Measurements from ENCODE around the gene ZBED1.

Gene ZBED1

GRCh38 chrX:2497961-2498780 is 2.6 kb downstream of the ZBED1 start:
- Histone ChIP-seq H3K4me3 (peak overlapping the region; percentile 97), H3K27ac (peak overlapping the region; percentile 92 to 93)
- TF ChIP-seq, protein P1, sequence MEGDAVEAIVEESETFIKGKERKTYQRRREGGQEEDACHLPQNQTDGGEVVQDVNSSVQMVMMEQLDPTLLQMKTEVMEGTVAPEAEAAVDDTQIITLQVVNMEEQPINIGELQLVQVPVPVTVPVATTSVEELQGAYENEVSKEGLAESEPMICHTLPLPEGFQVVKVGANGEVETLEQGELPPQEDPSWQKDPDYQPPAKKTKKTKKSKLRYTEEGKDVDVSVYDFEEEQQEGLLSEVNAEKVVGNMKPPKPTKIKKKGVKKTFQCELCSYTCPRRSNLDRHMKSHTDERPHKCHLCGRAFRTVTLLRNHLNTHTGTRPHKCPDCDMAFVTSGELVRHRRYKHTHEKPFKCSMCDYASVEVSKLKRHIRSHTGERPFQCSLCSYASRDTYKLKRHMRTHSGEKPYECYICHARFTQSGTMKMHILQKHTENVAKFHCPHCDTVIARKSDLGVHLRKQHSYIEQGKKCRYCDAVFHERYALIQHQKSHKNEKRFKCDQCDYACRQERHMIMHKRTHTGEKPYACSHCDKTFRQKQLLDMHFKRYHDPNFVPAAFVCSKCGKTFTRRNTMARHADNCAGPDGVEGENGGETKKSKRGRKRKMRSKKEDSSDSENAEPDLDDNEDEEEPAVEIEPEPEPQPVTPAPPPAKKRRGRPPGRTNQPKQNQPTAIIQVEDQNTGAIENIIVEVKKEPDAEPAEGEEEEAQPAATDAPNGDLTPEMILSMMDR (IDR thresholded peaks at IDR 0.05): no peak
- no peak for DNase-seq (ENCODE audit: low spot score)

DNA sequence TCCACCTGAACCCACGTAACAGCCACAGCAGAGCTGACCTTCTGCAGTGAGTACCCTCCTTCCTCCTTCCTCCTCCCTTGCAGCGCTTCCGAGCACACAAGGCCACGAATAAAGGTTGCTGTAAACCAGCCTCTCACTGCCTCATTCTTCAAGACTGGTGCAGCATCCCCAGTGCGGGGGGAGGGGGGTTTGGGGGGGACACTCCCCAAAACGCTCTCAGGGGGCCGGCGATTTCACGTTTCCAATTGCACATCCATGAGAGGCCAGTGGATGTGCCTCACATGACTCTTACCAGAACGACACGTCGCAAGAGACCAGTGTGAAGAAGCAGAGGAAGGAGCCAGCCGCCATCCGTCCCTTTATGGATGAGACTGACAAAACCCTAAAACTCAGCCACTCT is 5.2 kb downstream of the ZBED1 start:
- TF ChIP-seq, protein P1 (IDR thresholded peaks at IDR 0.05): no peak
- peak; percentile 60 for DNase-seq (ENCODE audit: low spot score)
- no peak overlapping the region for H3K4me3 ChIP-seq
- H3K27ac ChIP-seq: no peak overlapping the region

DNA sequence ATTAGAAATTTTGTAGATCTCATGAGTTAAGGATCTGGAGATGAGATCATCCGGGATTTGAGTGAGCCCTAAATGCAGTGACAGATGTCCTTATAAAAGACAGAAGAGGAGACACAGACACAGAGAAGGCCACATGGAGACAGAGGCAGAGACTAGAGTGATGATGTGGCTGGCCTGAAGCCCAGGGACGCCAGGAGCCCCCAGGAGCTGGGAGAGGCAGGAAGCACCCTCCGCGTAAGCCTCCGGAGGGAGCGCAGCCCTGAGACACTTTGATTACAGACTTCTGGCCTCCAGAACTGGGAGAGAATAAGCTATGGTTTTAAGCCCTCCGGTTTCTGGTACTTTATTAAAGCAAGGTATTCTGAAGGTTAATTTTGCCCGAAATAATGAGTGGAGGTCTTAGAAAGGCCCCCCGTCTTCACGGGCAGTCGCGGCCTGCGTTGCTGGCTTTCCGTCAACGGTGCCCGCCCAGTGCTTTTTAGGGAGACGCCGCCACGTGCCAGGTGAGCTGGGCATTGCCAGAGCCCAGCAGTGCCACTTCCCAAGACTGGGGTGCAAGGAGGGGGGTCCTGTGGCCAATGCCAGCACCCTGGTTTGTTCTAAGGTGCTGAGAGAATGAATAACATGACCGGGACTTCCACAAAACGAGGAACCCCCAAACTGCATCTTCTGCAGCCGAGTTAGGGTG is 8.1 kb downstream of the ZBED1 start:
- H3K4me3 ChIP-seq: no peak overlapping the region
- TF ChIP-seq, protein P1 (IDR thresholded peaks at IDR 0.05): no peak
- no peak for DNase-seq (ENCODE audit: low spot score)
- no peak overlapping the region for H3K27ac ChIP-seq

DNA sequence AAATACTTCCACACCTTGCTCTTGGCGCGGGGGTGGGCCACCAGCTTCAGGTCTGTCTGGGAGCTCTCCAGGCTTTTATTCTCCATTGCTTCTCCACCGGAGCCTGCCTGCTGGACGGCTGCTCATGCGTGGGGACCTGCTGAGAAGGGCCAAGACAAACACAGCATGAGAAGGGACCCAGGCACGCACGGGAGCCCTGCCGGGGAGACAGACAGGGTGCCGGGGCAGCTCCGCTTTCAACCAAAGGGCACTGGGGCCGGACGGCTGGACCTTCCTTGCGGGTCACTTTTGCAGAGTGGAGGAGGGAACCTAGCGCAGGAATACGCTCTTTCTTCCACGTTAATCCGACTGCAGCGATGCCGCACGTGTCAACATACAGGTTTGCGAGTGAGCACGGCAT is 10.1 kb downstream of the ZBED1 start:
- Histone ChIP-seq H3K4me3 (no peak overlapping the region), H3K27ac (no peak overlapping the region)
- TF ChIP-seq, protein P1 (IDR thresholded peaks at IDR 0.05): no peak
- DNase-seq (ENCODE audit: low spot score): no peak

DNA sequence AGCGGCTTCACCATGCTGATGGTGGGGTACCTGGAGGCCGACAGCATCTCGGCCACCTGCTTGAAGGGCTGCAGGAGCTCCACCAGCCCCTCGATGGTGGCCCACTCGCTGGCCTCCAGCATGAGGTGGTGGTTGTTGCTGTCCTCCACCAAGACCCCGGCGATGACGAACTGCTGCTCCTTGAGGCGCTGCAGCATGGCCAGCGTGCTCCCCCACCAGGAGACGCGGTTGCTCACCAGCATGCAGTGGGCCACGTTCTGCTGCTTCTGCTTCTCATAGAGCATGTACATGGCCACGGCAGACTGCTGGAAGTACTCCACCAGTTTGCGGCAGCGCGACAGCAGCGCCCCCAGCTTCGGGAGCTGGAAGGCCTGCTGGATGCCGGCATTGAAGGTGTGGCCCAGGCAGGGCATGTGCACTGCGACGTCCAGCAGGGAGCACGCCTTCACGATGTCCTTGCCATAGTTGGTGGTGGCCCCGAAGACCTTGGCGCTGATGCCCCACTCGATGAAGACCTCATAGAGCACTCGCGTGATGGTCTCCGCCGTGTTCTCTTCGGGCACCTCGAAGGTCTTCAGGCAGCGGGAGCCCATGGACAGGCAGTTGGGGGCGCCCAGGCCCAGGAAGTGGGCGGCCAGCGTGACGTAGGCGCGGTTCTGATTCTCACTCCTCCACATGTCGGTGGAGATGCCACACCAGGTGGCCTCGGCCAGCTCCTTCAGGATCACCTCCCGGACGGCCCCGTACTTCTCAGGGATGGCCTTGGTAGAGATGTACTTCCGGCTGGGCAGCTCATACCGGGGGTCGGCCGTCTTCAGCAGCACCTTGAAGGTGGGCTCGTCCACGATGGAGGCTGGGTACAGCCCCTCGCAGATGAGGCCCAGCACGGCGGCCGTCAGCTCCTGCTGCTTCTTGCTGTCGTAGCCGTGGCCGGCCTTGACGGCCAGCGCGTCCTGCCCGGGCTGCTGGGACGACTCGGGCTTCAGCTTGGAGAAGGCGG is 11.0 kb downstream of the ZBED1 start:
- no peak overlapping the region for H3K27ac ChIP-seq
- TF ChIP-seq, protein P1 (IDR thresholded peaks at IDR 0.05): no peak
- H3K4me3 ChIP-seq: no peak overlapping the region
- DNase-seq (ENCODE audit: low spot score): no peak

GRCh38 chrX:2488621-2489285 is 12.0 kb downstream of the ZBED1 start:
- TF ChIP-seq, protein P1 (IDR thresholded peaks at IDR 0.05): no peak

More at GRCh38 chrX:2488621-2489285, 12.0 kb downstream of the ZBED1 start:
- no peak overlapping the region for H3K27ac ChIP-seq
- no peak overlapping the region for H3K4me3 ChIP-seq
- DNase-seq (ENCODE audit: low spot score): no peak
